HepG2 (cell line): ENCODE measurements around the gene TBC1D22A. TPM values are rescaled to one million over a fixed set of nuclear protein-coding genes. Genes with fewer than 3 reads are reported as not detected.

Experiments used
- ATAC-seq: fragments of 200-7000 bp; cut with Tn5 transposase; 3 replicates; pipeline ENCODE4 v1.9.1; 2020; ENCODE audit warnings: mild to moderate bottlenecking, moderate library complexity
- BruUV-seq: library from RNA; stranded (reverse); fragments of 400-500 nt; replicated peaks from 2 replicates; lab custom pipeline; 2021; lab: Mats Ljungman, UMichigan
- CTCF ChIA-PET: fragments of 300-600 bp; formaldehyde crosslinking; extraction: SDS; loops from one replicate; lab custom pipeline; 2021; ENCODE audit warnings: low total read pairs, inconsistent platforms, low intra/inter-chr PET ratio; lab: Yijun Ruan, JAX
- POLR2A ChIA-PET: fragments of 350-600 bp; sonication (Branson Sonifier 250); formaldehyde crosslinking; loops from one replicate; lab custom pipeline; 2020; ENCODE audit warnings: antibody characterized with exemption, inconsistent platforms; lab: Yijun Ruan, JAX
- DNase-seq: peaks from one replicate; pipeline ENCODE4 v3.0.0-alpha.2; 2015; ENCODE audit warnings: low spot score
- FAIRE-seq: peaks from 3 replicates; lab custom pipeline; 2011; peaks lifted over from hg19 to GRCh38; lab: Jason Lieb, UNC
- H2AFZ ChIP-seq: one replicate; pipeline ENCODE4 v1.6.1; 2011; ENCODE audit warnings: low read length, inconsistent platforms
- H3K27ac ChIP-seq: fragments of 300-600 bp; 3 replicates; pipeline ENCODE4 v1.8.0; 2011; ENCODE audit warnings: mixed run types, mild to moderate bottlenecking, mixed read lengths, low read length, inconsistent platforms; ENCODE audit not compliant: insufficient read depth; ENCODE audit errors: extremely low read length
- H3K27me3 ChIP-seq, 2 experiments: fragments of 200-600 bp in 1 of 2; 2 replicates in 1 of 2; 3 replicates in 1 of 2; pipeline versions ENCODE4 v1.6.0 to v1.8.0; 2011; ENCODE audit warnings: low read length in 2 of 2, mild to moderate bottlenecking in 2 of 2, moderate library complexity in 2 of 2, inconsistent platforms in 1 of 2; ENCODE audit not compliant: insufficient read depth in 2 of 2, control insufficient read depth in 1 of 2
- H3K36me3 ChIP-seq, 2 experiments: fragments of 200-600 bp in 1 of 2; replicated peaks in 1 of 2; 2 replicates in 1 of 2; 3 replicates in 1 of 2; pipeline versions ENCODE4 v1.5.1 to v1.8.0; 2011; ENCODE audit warnings: low read length in 2 of 2, inconsistent platforms in 1 of 2; ENCODE audit not compliant: insufficient read depth in 2 of 2, control insufficient read depth in 1 of 2
- H3K4me1 ChIP-seq: 2 replicates; pipeline ENCODE4 v1.5.1; 2012; ENCODE audit warnings: low read length, inconsistent platforms; ENCODE audit not compliant: insufficient read depth
- H3K4me2 ChIP-seq: 2 replicates; pipeline ENCODE4 v1.6.0; 2011; ENCODE audit warnings: low read depth, low read length, inconsistent platforms
- H3K4me3 ChIP-seq, 3 experiments: fragments of 200-600 bp in 1 of 3; sonication (generic), shearing (Covaris generic) in 1 of 3; replicated peaks in 1 of 3; 2 replicates each; pipeline ENCODE4 v1.5.1; 2011 to 2016; ENCODE audit warnings: low read length in 3 of 3, inconsistent platforms in 2 of 3, low read depth in 2 of 3, mild to moderate bottlenecking in 2 of 3, control low read depth in 1 of 3, mixed read lengths in 1 of 3; ENCODE audit not compliant: insufficient read depth in 1 of 3
- H3K79me2 ChIP-seq: one replicate; pipeline ENCODE4 v1.6.1; 2011; ENCODE audit warnings: low read length, inconsistent platforms; ENCODE audit not compliant: insufficient read depth
- H3K9ac ChIP-seq: 2 replicates; pipeline ENCODE4 v1.6.0; 2011; ENCODE audit warnings: mild to moderate bottlenecking, low read depth, low read length, inconsistent platforms; ENCODE audit not compliant: insufficient read depth
- H3K9me3 ChIP-seq: 2 replicates; pipeline ENCODE4 v1.5.1; 2012; ENCODE audit warnings: mild to moderate bottlenecking, low read length
- H4K20me1 ChIP-seq: 2 replicates; pipeline ENCODE4 v1.6.0; 2011; ENCODE audit warnings: inconsistent platforms, mild to moderate bottlenecking, low read length, moderate library complexity; ENCODE audit not compliant: insufficient read depth
- BRD4 ChIP-seq: sonication (generic); formaldehyde crosslinking; IDR thresholded peaks from 2 replicates; pipeline ENCODE4 v1.4.0; 2020; ENCODE audit warnings: missing genetic modification reagents
- CBFB ChIP-seq: sonication (generic); formaldehyde crosslinking; IDR thresholded peaks from 2 replicates; pipeline ENCODE4 v1.4.0; 2020; ENCODE audit warnings: missing genetic modification reagents
- DMAP1 ChIP-seq: IDR thresholded peaks from 2 replicates; pipeline ENCODE4 v1.6.1; 2016
- EZH2 ChIP-seq: conservative IDR thresholded peaks from 2 replicates; pipeline ENCODE4 v1.6.1; 2012; ENCODE audit warnings: mild to moderate bottlenecking, low read depth, low read length, moderate library complexity
- KLF9 ChIP-seq: IDR thresholded peaks from 2 replicates; pipeline ENCODE4 v1.6.1; 2016; ENCODE audit warnings: low read depth
- MTERF4 ChIP-seq: sonication (generic); formaldehyde crosslinking; IDR thresholded peaks from 2 replicates; pipeline ENCODE4 v1.8.0; 2023; ENCODE audit warnings: mild to moderate bottlenecking, missing genetic modification reagents
- NCOR1 ChIP-seq: fragments of 200-600 bp; sonication (generic); IDR thresholded peaks from 2 replicates; pipeline ENCODE4 v1.7.0; 2017; ENCODE audit warnings: antibody characterized with exemption, low read length, borderline replicate concordance
- SNAI1 ChIP-seq: sonication (generic); formaldehyde crosslinking; IDR thresholded peaks from 2 replicates; pipeline ENCODE4 v1.5.0; 2020; ENCODE audit warnings: mild to moderate bottlenecking, missing genetic modification reagents, borderline replicate concordance
- YEATS2 ChIP-seq: sonication (generic); formaldehyde crosslinking; IDR thresholded peaks from 2 replicates; pipeline ENCODE4 v1.4.0; 2020; ENCODE audit warnings: missing genetic modification reagents, borderline replicate concordance
- ZBTB33 ChIP-seq: sonication (generic); formaldehyde crosslinking; IDR thresholded peaks from 2 replicates; pipeline ENCODE4 v1.4.0; 2020; ENCODE audit warnings: missing genetic modification reagents
- ZNF101 ChIP-seq: sonication (generic); formaldehyde crosslinking; IDR thresholded peaks from 2 replicates; pipeline ENCODE4 v1.4.0; 2020; ENCODE audit warnings: mild to moderate bottlenecking, low read depth, missing genetic modification reagents, borderline replicate concordance
- ZNF337 ChIP-seq: sonication (generic); formaldehyde crosslinking; IDR thresholded peaks from 2 replicates; pipeline ENCODE4 v1.5.1; 2020; ENCODE audit warnings: missing genetic modification reagents, low read depth, mild to moderate bottlenecking, borderline replicate concordance
- ZNF432 ChIP-seq: sonication (generic); formaldehyde crosslinking; IDR thresholded peaks from 2 replicates; pipeline ENCODE4 v1.5.0; 2020; ENCODE audit warnings: missing genetic modification reagents, mild to moderate bottlenecking, borderline replicate concordance
- ZNF496 ChIP-seq: sonication (generic); formaldehyde crosslinking; IDR thresholded peaks from 2 replicates; pipeline ENCODE4 v1.8.1; 2023; ENCODE audit warnings: mild to moderate bottlenecking, moderate library complexity, missing genetic modification reagents; ENCODE audit not compliant: insufficient replicate concordance
- ZNF512 ChIP-seq: sonication (generic); formaldehyde crosslinking; IDR thresholded peaks from 2 replicates; pipeline ENCODE4 v1.4.0; 2020; ENCODE audit warnings: mild to moderate bottlenecking, missing genetic modification reagents
- ZNF557 ChIP-seq: sonication (generic); formaldehyde crosslinking; IDR thresholded peaks from 2 replicates; pipeline ENCODE4 v1.4.0; 2020; ENCODE audit warnings: missing genetic modification reagents
- ZNF615 ChIP-seq: sonication (generic); formaldehyde crosslinking; IDR thresholded peaks from 2 replicates; pipeline ENCODE4 v1.5.0; 2020; ENCODE audit warnings: mild to moderate bottlenecking, missing genetic modification reagents, borderline replicate concordance
- ZNF678 ChIP-seq: sonication (generic); formaldehyde crosslinking; IDR thresholded peaks from 2 replicates; pipeline ENCODE4 v1.4.0; 2020; ENCODE audit warnings: mild to moderate bottlenecking, missing genetic modification reagents
- WGBS: methylation state at CpG from one replicate; pipeline ENCODE4 v1.1.6; 2017; ENCODE audit warnings: low lambda C conversion rate; 5-methylcytosine and 5-hydroxymethylcytosine counted together
- in situ Hi-C: cut with HindIII; loops from 2 replicates; pipeline ENCODE4 v1.10.0; 2017; ENCODE audit warnings: low pct_unique_long_range_greater_than_20kb; ENCODE audit not compliant: extremely low pct_ligation_motif_present
- intact Hi-C: fragments of 100-400 bp; cut with micrococcal nuclease; formaldehyde crosslinking; loops from one replicate; pipeline ENCODE4 v1.10.0; 2022; ENCODE audit not compliant: unreplicated experiment
- polyA plus RNA-seq, 8 experiments: library from polyadenylated mRNA; depleted of rRNA in 3 of 8; stranded (reverse) in 7 of 8; unstranded in 1 of 8; fragments of >200 nt; fragmentation: Illumina TruSeq in 4 of 8; extraction: Trizol in 4 of 8; gene quantifications; 2 replicates each; pipeline versions ENCODE4 v1.2.1 to v1.2.3, GENCODE V29; 2011 to 2016; ENCODE audit warnings: low read depth in 4 of 8, missing spikeins in 1 of 8, mixed read lengths in 1 of 8; ENCODE audit not compliant: insufficient read depth in 1 of 8
- total RNA-seq, 5 experiments: library from RNA; depleted of rRNA; stranded (reverse); fragments of >200 nt; fragmentation: Illumina TruSeq; extraction: Trizol; gene quantifications; 2 replicates each; pipeline ENCODE4 v1.2.3, GENCODE V29; 2016; ENCODE audit warnings: low read depth in 1 of 5

Gene TBC1D22A
- total and polyA plus RNA-seq, 2 of the 13 experiments (the other 11 are each of a cell fraction or from before 2014, with no cell fraction given): 17.3 to 18.0 TPM

- Histone ChIP-seq H2AFZ (no peak overlapping the region), H3K4me1 (peaks cover 84% of the 10 kb centered on the region), H3K27me3 (no peaks in the 10 kb centered on the region), H3K36me3 (peaks cover 17 to 41% of the 10 kb centered on the region in 2 experiments), H3K79me2 (peaks cover 15% of the 10 kb centered on the region), H4K20me1 (no peaks in the 10 kb centered on the region), H3K4me3 (peak overlapping the region in 1 of 3 experiments; percentile 61; a peak in 1 of 6 replicates), H3K9me3 (no peaks in the 10 kb centered on the region), H3K4me2 (peak overlapping the region; percentile 64), H3K27ac (peak overlapping the region; percentile 52), H3K9ac (no peak overlapping the region)
- ATAC-seq (peak; percentile 36), DNase-seq (peak; percentile 47), FAIRE-seq (peak; percentile 37)
- intact Hi-C loops: no loop called here
- in situ Hi-C loops: no loop called here
- ChIA-PET POLR2A (interaction anchor here (1.3 to 3.5 kb wide), 4 partner anchors 29 to 64 kb away, joined by 3 to 22 read pairs (median 12); partner anchors contain the start of gene TBC1D22A), CTCF (interaction anchor here (1.0 to 1.3 kb wide), 2 partner anchors 44 to 64 kb away, joined by 3 to 4 read pairs; no protein-coding TSS in a partner anchor)
- no TSS peak for BruUV-seq
- 10% methylated on average over 15 of the region's 28 CpGs for WGBS
- TF ChIP-seq SNAI1 (CRISPR knock-in tag): no peak
- no peak for TF ChIP-seq DMAP1 (CRISPR knock-in tag)
- no peak for TF ChIP-seq KLF9 (CRISPR knock-in tag)
- no peak for TF ChIP-seq ZNF557 (CRISPR knock-in tag)
- no peak for TF ChIP-seq ZNF615 (CRISPR knock-in tag)
- TF ChIP-seq ZNF678 (CRISPR knock-in tag): no peak
- TF ChIP-seq ZNF101 (CRISPR knock-in tag): no peak
- TF ChIP-seq NCOR1: no peak
- TF ChIP-seq CBFB (CRISPR knock-in tag): no peak
- TF ChIP-seq ZBTB33 (CRISPR knock-in tag): peak; percentile 52; the same call in 1 of the 2 replicates
- TF ChIP-seq ZNF337 (CRISPR knock-in tag): no peak
- TF ChIP-seq ZNF432 (CRISPR knock-in tag): no peak
- no peak for TF ChIP-seq BRD4
- no peak for TF ChIP-seq ZNF496 (CRISPR knock-in tag)
- TF ChIP-seq MTERF4 (CRISPR knock-in tag): no peak
- no peak for TF ChIP-seq ZNF512 (CRISPR knock-in tag)
- TF ChIP-seq YEATS2 (CRISPR knock-in tag): no peak
- TF ChIP-seq EZH2: no peak
Measured at GRCh38 chr22:46803031-46803880, 40.8 kb downstream of the TBC1D22A start.
